NCI-H524 (cell line): ENCODE results near the gene NCK1.
"Not testable (repeated sequence)": the region's sequence is repeated elsewhere in the genome, so short reads cannot be mapped to it uniquely, and the experiment has no call there.

Source experiments
- DNase-seq, 2 experiments: peaks; one replicate each; lab custom pipeline; 2025; lab: John Stamatoyannopoulos, UW

NCK1 gene

DNA sequence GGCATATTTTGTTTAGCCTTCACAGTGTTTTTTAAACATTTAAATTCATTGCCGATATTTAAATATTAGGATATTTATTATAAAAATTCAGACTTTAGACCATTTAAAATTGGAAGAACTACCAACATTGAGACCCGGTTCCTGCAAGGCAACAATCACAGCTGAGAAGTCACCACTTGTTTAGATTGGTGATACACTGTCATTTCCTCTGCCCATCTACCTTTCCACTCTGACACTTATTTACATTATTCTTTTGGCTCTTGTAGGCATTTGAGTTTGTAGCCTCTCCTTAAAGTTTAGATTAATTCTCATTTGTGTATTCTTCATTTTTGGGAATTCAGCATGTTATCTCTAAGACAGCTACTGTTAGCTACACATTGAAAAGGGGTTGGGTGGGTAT, 85.5 kb downstream of the NCK1 start:
- DNase-seq, result no peak

DNA sequence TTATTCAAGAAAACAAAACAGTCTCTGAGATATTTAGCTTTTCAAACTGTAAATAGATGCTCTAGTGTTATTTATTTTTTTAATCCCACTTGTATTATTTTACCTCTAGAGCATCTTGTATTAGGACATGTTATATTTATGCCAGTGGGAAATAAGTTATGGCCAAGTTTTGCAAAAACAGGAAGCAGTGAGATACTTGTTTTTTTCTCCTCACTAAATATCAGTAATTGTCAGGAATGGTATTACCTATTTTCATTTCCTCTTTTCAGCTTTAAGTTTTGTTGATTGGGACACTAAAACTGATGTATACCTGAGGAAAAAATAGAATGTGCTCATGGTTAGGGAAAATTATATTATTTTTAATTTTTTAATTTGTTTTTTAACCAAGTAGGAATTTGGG, 87.1 kb downstream of the NCK1 start:
- DNase-seq, result no peak

DNA sequence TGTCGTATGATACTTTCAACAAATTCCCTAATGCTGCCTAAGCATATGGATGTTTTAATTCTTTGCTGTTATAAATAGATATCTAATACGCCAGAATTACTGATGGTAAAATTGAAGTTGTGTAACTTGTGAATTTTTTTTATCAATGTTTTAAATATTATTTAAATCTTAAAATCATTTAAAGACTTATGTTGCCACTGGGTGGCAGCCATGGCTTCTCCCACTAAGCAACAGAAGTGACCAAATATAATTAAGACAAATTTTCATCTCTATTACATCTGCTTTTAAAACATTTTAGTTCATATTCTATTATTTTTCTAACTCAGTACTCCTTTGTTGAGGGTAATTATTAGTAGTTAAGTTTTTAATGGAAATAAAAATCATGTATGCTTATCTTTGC, 87.7 kb downstream of the NCK1 start:
- DNase-seq, result no peak

GRCh38 chr3:136950623-136951022, 88.6 kb downstream of the NCK1 start:
- DNase-seq, result no peak

GRCh38 chr3:136952292-136952691, 90.3 kb downstream of the NCK1 start:
- DNase-seq, result no peak

DNA sequence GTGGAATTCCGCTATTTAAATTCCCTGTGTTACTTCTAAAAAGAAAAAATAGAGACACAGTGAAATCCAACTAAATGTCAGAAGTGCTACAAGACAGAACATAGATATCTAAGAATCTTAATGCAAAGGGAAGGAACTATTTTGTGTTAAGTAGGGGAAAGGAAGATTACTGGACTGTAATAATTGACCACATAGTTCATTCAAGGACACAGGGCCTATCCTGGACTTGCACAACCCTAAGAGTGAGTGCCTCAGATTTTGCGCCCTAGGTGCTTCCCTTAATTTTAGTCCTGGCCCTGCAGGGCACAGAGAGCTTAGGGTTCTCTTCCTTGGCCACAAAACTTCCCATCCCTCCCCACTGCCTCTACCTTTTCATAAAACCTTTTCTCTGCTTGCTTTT, 92.2 kb downstream of the NCK1 start:
- DNase-seq, result no peak

- DNase-seq, result no peak
Observed at GRCh38 chr3:136954980-136955780, 93.2 kb downstream of the NCK1 start.

GRCh38 chr3:136955813-136956212, 93.8 kb downstream of the NCK1 start:
- DNase-seq, result no peak

DNA sequence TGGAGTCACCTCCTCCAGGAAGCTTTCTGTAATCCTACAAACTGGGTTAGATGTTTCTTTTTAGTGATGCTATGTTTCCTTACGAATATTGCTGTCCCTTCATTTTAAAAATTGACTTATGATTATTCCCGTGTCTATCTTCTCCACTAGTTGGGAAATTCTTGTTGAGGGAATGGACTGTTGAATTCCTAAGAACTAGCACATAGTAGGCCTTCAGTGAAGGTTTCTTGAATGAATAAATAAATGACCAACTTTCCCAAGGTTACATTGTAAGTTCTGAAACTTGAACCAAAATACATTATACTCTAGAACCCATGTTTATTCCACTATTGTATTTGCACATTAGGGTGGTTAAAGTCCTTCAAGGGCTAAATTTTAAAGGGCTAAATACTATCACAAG, 95.0 kb downstream of the NCK1 start:
- DNase-seq, result no peak

DNA sequence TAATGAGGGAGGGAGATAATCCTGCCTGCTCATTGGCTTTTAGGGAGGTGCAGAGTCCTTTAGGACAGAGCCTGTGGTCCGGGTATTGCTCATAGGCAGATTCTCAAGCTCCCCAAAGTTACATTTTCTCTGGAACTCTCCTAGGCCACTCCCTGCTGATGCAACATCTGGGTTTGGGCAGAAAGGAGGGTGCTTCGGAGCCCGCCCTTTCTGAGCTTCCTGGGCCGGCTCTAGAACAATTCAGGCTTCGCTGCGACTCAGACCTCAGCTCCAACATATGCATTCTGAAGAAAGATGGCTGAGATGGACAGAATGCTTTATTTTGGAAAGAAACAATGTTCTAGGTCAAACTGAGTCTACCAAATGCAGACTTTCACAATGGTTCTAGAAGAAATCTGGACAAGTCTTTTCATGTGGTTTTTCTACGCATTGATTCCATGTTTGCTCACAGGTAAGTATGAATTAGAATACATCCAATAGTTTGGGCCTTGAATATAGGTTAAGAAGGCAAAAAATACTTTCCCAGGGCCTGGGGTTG, 95.8 kb downstream of the NCK1 start, which contains the start of gene IL20RB:
Gene IL20RB, plus strand, starts transcription at position 233 of the 538 bp plus-strand sequence. Its CDS starts 131 bp downstream, at position 364.
- DNase-seq, result no peak

GRCh38 chr3:136958939-136959338, 96.9 kb downstream of the NCK1 start:
- DNase-seq, result no peak

GRCh38 chr3:136959599-136959998, 97.6 kb downstream of the NCK1 start:
- DNase-seq, result no peak

- no peak for DNase-seq
Observed at GRCh38 chr3:136960838-136961836, 99.1 kb downstream of the NCK1 start.

- DNase-seq, result no peak
Observed at GRCh38 chr3:136962927-136963326, 100.9 kb downstream of the NCK1 start.

DNA sequence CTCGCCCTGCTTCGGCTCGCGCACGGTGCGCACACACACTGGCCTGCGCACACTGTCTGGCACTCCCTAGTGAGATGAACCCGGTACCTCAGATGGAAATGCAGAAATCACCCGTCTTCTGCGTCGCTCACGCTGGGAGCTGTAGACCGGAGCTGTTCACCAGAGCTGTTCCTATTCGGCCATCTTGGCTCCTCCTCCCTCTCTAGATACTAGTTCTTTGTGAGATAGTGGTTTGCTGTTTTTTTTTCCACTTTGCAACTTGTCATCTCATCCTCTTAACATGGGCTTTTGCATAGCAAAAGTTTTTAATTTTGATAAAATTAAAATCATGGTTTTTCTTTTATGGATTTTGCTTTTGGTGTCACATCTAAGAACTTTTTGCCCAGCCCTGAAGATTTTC, 107.5 kb downstream of the NCK1 start:
- not testable (repeated sequence) for DNase-seq

DNA sequence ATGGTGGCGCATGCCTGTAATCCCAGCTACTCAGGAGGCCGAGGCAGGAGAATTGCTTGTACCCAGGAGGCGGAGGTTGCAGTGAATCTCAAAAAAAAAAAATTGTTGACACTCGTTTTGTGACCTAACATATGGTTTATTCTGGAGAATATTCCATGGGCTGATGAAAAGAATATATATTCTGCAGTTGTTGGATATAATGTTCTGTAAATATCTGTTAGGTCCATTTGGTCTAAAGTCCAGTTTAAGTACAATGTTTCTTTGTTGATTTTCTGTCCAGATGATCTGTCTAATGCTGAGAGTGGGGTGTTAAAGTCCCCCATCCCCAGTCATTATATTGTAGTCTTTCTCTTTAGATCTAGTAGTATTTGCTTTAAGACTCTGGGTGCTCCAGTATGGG, 111.3 kb downstream of the NCK1 start:
- no peak for DNase-seq

DNA sequence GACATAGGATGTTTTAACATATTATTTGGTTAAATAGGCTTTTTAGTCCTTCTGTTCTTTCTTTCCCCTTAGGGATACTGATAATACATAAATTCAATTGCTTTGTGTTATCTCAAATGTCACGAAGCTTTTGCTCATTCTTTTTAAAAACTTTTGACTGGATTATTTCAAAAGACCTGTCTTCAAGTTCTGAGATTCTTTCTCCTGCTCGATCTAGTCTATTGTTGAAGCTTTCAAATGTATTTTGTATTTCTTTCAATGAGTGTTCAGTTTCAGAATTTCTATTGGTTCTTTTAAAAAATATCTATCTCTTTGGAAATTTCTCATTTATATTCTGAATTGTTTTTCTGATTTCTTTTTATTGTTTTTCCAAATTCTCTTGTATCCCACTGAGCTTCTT, 112.7 kb downstream of the NCK1 start:
- no peak for DNase-seq

- DNase-seq, result no peak
Observed at GRCh38 chr3:136979204-136979603, 117.2 kb downstream of the NCK1 start.

DNA sequence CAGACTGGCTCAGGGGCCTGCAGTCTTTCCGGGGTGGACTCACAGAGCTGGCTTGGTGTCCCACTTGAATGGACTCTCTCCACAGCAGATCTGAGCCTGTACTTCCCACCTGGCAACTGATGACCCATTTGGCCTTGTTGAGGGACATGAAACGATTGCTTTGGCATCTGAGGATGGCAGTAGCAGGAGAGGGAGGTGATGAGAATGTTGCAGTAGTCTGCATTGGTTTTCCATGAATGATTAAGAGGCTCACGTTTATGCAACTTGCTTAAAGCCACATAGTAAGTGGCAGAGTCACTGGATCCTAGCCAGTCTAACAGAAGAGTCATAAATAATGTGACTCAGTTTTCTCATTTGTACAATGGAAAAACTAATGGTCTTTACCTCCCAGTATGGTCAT, 117.7 kb downstream of the NCK1 start:
- DNase-seq, result no peak

DNA sequence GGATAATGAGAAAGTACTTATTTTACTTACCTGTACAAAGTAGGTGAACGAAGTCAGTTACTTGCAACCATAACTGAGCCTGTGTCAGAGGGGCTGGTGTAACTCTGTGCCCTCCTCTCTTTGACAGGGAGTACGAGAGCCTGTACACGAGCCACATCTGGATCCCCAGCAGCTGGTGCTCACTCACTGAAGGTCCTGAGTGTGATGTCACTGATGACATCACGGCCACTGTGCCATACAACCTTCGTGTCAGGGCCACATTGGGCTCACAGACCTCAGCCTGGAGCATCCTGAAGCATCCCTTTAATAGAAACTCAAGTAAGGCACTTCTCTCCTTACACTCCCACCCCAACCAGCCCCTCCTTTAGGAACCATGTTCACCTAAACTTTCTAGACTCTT, 120.0 kb downstream of the NCK1 start:
- DNase-seq, result no peak

DNA sequence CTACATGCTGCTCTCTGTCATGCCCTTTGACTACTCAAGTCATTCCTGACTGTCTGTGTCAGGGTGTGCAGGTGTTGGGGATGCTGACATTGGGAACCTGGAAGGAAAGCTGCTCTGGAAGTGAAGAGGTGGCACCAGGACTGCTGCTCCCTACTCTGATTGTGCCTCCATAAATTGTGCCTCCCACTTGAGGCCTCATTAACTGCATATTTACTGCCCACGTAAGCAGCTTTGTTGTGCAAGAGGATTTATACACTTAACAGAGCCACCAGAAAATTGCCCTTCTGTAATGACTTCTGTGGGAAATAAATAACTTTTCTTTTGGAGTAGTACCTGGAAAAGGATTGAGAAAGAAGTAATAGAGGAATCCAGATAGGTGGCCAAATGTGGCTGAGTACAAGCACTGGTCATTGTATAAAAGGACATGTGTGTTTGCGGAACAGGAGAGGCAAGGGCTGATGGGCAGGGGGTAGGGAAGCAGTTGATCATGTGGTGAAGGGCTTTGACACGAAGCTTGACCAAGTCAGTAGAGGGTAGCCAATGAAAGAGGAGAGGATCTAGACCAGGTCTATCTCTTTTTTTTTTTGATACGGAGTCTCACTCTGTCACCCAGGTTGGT, 120.6 kb downstream of the NCK1 start:
- DNase-seq, result no peak

- no peak for DNase-seq
Observed at GRCh38 chr3:136984837-136985236, 122.8 kb downstream of the NCK1 start.
